B cell (primary cell): ENCODE measurements around the gene PRR35. TPM values are rescaled to one million over a fixed set of nuclear protein-coding genes. Genes with fewer than 3 reads are reported as not detected.

Source experiments
- ATAC-seq: fragments of 200-7000 bp; cut with Tn5 transposase; one replicate; pipeline ENCODE4 v1.10.0; 2021; ENCODE audit warnings: low read depth, mild to moderate bottlenecking, moderate number of reproducible peaks, moderate library complexity
- CTCF ChIA-PET: fragments of 350-600 bp; sonication (Branson Sonifier 250); formaldehyde crosslinking; loops from one replicate; lab custom pipeline; 2021; ENCODE audit warnings: antibody characterized with exemption, inconsistent platforms; lab: Charles Lee
- POLR2A ChIA-PET: fragments of 350-600 bp; sonication (Branson Sonifier 250); formaldehyde crosslinking; loops from one replicate; lab custom pipeline; 2021; ENCODE audit warnings: antibody characterized with exemption; lab: Charles Lee
- DNase-seq: peaks from one replicate; pipeline ENCODE4 v3.0.0; 2013
- H2AFZ ChIP-seq: 2 replicates; pipeline ENCODE4 v1.6.1; 2012; ENCODE audit warnings: mild to moderate bottlenecking, low read depth, low read length; ENCODE audit not compliant: insufficient read depth, poor library complexity, severe bottlenecking
- H3K27ac ChIP-seq, 2 donors: 1 replicate in 1 of 2; 2 replicates in 1 of 2; pipeline ENCODE4 v1.5.1; 2012 to 2013; ENCODE audit warnings: low read length in 2 of 2, mild to moderate bottlenecking in 2 of 2, moderate library complexity in 1 of 2
- H3K27me3 ChIP-seq, 4 experiments: fragments of 200-600 bp in 1 of 4; sonication (generic) in 1 of 4; replicated peaks in 1 of 4; 1 replicate in 2 of 4; 2 replicates in 2 of 4; pipeline versions ENCODE4 v1.6.1 to v1.7.0; 2013 to 2016; ENCODE audit warnings: low read length in 3 of 4, mild to moderate bottlenecking in 2 of 4, mixed read lengths in 1 of 4, moderate library complexity in 1 of 4; ENCODE audit not compliant: insufficient read depth in 4 of 4, control insufficient read depth in 3 of 4; ENCODE audit errors: control extremely low read depth in 1 of 4
- H3K36me3 ChIP-seq, 2 experiments: replicated peaks in 1 of 2; 1 replicate in 1 of 2; 2 replicates in 1 of 2; pipeline versions ENCODE4 v1.6.1 to v1.7.1; 2013; ENCODE audit warnings: low read length in 1 of 2; ENCODE audit not compliant: insufficient read depth in 2 of 2, control insufficient read depth in 1 of 2; ENCODE audit errors: control extremely low read depth in 1 of 2, extremely low read depth in 1 of 2
- H3K4me1 ChIP-seq, 2 donors: fragments of 200-600 bp in 1 of 2; sonication (generic) in 1 of 2; 1 replicate in 1 of 2; 2 replicates in 1 of 2; pipeline versions ENCODE4 v1.5.1 to v1.6.1; 2013 to 2017; ENCODE audit warnings: low read length in 2 of 2; ENCODE audit not compliant: control insufficient read depth in 2 of 2, insufficient read depth in 2 of 2
- H3K4me2 ChIP-seq: replicated peaks from 2 replicates; pipeline ENCODE3; 2012; ENCODE audit warnings: mild to moderate bottlenecking, low read depth, low read length; ENCODE audit not compliant: poor library complexity, severe bottlenecking
- H3K4me3 ChIP-seq, 5 experiments: fragments of 200-600 bp in 1 of 5; sonication (generic) in 1 of 5; 1 replicate in 3 of 5; 2 replicates in 2 of 5; pipeline versions ENCODE4 v1.5.1 to v1.7.0; 2011 to 2016; ENCODE audit warnings: low read length in 4 of 5, mild to moderate bottlenecking in 4 of 5, low read depth in 2 of 5, control low read depth in 1 of 5, moderate library complexity in 1 of 5; ENCODE audit not compliant: insufficient read depth in 1 of 5; ENCODE audit errors: control extremely low read depth in 1 of 5, extremely low read depth in 1 of 5
- H3K79me2 ChIP-seq: fragments of 200-600 bp; sonication (generic); one replicate; pipeline ENCODE4 v1.6.0; 2016; ENCODE audit warnings: low read length; ENCODE audit not compliant: control insufficient read depth, insufficient read depth
- H3K9ac ChIP-seq: fragments of 200-600 bp; sonication (generic); 2 replicates; pipeline ENCODE4 v1.6.1; 2017; ENCODE audit warnings: mild to moderate bottlenecking, low read length, moderate library complexity
- H3K9me3 ChIP-seq, 3 donors: one replicate each; pipeline versions ENCODE4 v1.6.1 to v1.7.1; 2013; ENCODE audit warnings: low read length in 2 of 3; ENCODE audit not compliant: control insufficient read depth in 2 of 3, insufficient read depth in 1 of 3; ENCODE audit errors: control extremely low read depth in 1 of 3
- H4K20me1 ChIP-seq: 2 replicates; pipeline ENCODE4 v1.6.0; 2012; ENCODE audit warnings: mild to moderate bottlenecking, low read length; ENCODE audit not compliant: insufficient read depth, control insufficient read depth, poor library complexity, severe bottlenecking
- H3K27ac Mint-ChIP-seq: one replicate; pipeline ENCODE4 v1.8.0; 2021; ENCODE audit warnings: mixed read lengths
- H3K27me3 Mint-ChIP-seq: one replicate; pipeline ENCODE4 v1.8.0; 2021; ENCODE audit warnings: mixed read lengths
- H3K4me1 Mint-ChIP-seq: one replicate; pipeline ENCODE4 v1.8.0; 2021; ENCODE audit warnings: mixed read lengths
- H3K4me3 Mint-ChIP-seq: one replicate; pipeline ENCODE4 v1.8.0; 2021; ENCODE audit warnings: mixed read lengths
- H3K9me3 Mint-ChIP-seq: one replicate; pipeline ENCODE4 v1.8.0; 2022; ENCODE audit warnings: mixed read lengths; ENCODE audit not compliant: insufficient read depth
- CTCF ChIP-seq: fragments of 200-600 bp; IDR thresholded peaks from one replicate; pipeline ENCODE4 v1.8.0; 2022; ENCODE audit warnings: antibody characterized with exemption, mild to moderate bottlenecking
- EZH2 ChIP-seq: IDR thresholded peaks from 2 replicates; pipeline ENCODE4 v1.6.1; 2012; ENCODE audit warnings: borderline replicate concordance, low read depth, mild to moderate bottlenecking, moderate library complexity, low read length; ENCODE audit not compliant: insufficient read depth, poor library complexity, severe bottlenecking
- WGBS: methylation state at CpG from one replicate; pipeline ENCODE4 v1.1.5; 2013; ENCODE audit warnings: missing lambda C conversion rate; ENCODE audit not compliant: insufficient coverage; 5-methylcytosine and 5-hydroxymethylcytosine counted together
- intact Hi-C: fragments of 100-400 bp; cut with micrococcal nuclease; formaldehyde crosslinking; loops from one replicate; pipeline ENCODE4 v1.10.0; 2022
- polyA plus RNA-seq: library from polyadenylated mRNA; depleted of rRNA; stranded (reverse); fragments of >200 nt; gene quantifications from 2 replicates; pipeline ENCODE4 v1.2.3, GENCODE V29; 2012
- total RNA-seq, 2 donors: library from RNA; stranded (reverse); fragments of 120-200 nt in 1 of 2; gene quantifications; 1 replicate in 1 of 2; 2 replicates in 1 of 2; pipeline versions ENCODE4 v1.2.3 to v1.2.4, GENCODE V29; 2013 to 2022

Gene PRR35
- total and polyA plus RNA-seq, 2 donors (not counting 1 experiment from before 2014, with no cell fraction given): not detected

GRCh38 chr16:591231-591630, 31.0 kb downstream of the PRR35 start:
- H3K27me3 Mint-ChIP-seq: no peaks in the 10 kb centered on the region
- Histone ChIP-seq H2AFZ (no peak overlapping the region), H3K36me3 (no peaks in the 10 kb centered on the region), H3K4me1 (peaks cover 14 to 30% of the 10 kb centered on the region in 2 donors), H4K20me1 (peaks cover 53% of the 10 kb centered on the region), H3K79me2 (peaks cover 71% of the 10 kb centered on the region), H3K4me3 (no peak overlapping the region), H3K27me3 (no peaks in the 10 kb centered on the region), H3K27ac (no peak overlapping the region), H3K4me2 (no peak overlapping the region), H3K9me3 (no peaks in the 10 kb centered on the region), H3K9ac (no peak overlapping the region)
- no peaks in the 10 kb centered on the region for H3K9me3 Mint-ChIP-seq
- ATAC-seq: no peak
- H3K27ac Mint-ChIP-seq: peak overlapping the region; percentile 80
- 84% methylated on average over 4 of the region's 8 CpGs for WGBS
- CTCF ChIA-PET: no interaction called here
- intact Hi-C loops: no loop called here
- peak overlapping the region; percentile 90 for H3K4me3 Mint-ChIP-seq
- H3K4me1 Mint-ChIP-seq: peaks cover 48% of the 10 kb centered on the region
- DNase-seq: no peak
- POLR2A ChIA-PET: no interaction called here
- no peak for TF ChIP-seq EZH2

- Mint-ChIP-seq H3K9me3 (no peaks in the 10 kb centered on the region), H3K27me3 (no peaks in the 10 kb centered on the region), H3K4me3 (peak overlapping the region; percentile 39), H3K4me1 (peaks cover 48% of the 10 kb centered on the region), H3K27ac (no peak overlapping the region)
- POLR2A ChIA-PET: interaction anchor here (0.6 to 1.4 kb wide), 2 partner anchors 45 to 396 kb away, joined by 3 to 5 read pairs; partner anchors contain the start of gene METTL26
- no peak overlapping the region for H3K4me2 ChIP-seq
- H3K9ac ChIP-seq: no peak overlapping the region
- H3K79me2 ChIP-seq: peaks cover 72% of the 10 kb centered on the region
- no peak overlapping the region for H3K27ac ChIP-seq
- TF ChIP-seq EZH2: no peak
- no peak for TF ChIP-seq CTCF
- H3K9me3 ChIP-seq: no peaks in the 10 kb centered on the region
- DNase-seq (no peak), ATAC-seq (no peak)
- H4K20me1 ChIP-seq: peaks cover 47% of the 10 kb centered on the region
- H2AFZ ChIP-seq: no peak overlapping the region
- CTCF ChIA-PET: no interaction called here
- H3K27me3 ChIP-seq: no peaks in the 10 kb centered on the region
- H3K4me3 ChIP-seq: no peak overlapping the region
- intact Hi-C loops: no loop called here
- H3K36me3 ChIP-seq: no peaks in the 10 kb centered on the region
- peaks cover 14 to 30% of the 10 kb centered on the region in 2 donors for H3K4me1 ChIP-seq
- WGBS: 93% methylated on average over 15 of the region's 15 CpGs
These were observed 31.8 kb downstream of the PRR35 start for GRCh38 chr16:591892-592517.
